H9 (cell line): ENCODE results near the gene TDP2. TPM values are rescaled to one million over a fixed set of nuclear protein-coding genes. Genes with fewer than 3 reads are reported as not detected.
A peak's percentile ranks its signal among the peaks of the same experiment; 100 is the strongest.

Experiments
- DNase-seq: peaks from one replicate; pipeline ENCODE4 v3.0.0-alpha.2; 2017
- H2AFZ ChIP-seq: one replicate; pipeline ENCODE4 v1.6.1; 2013; ENCODE audit warnings: mild to moderate bottlenecking, low read length, control low read depth, moderate library complexity
- H2AK5ac ChIP-seq: 2 replicates; pipeline ENCODE4 v1.6.1; 2013; ENCODE audit warnings: low read length, control low read depth, mixed read lengths; ENCODE audit not compliant: insufficient read length
- H2BK120ac ChIP-seq: one replicate; pipeline ENCODE4 v1.6.1; 2013; ENCODE audit warnings: low read depth, mild to moderate bottlenecking, low read length, control low read depth, inconsistent platforms; ENCODE audit not compliant: poor library complexity, severe bottlenecking
- H2BK12ac ChIP-seq: 2 replicates; pipeline ENCODE4 v1.6.1; 2013; ENCODE audit warnings: low read length, control low read depth, mixed read lengths, low read depth; ENCODE audit not compliant: insufficient read length
- H2BK15ac ChIP-seq: 2 replicates; pipeline ENCODE4 v1.6.1; 2013; ENCODE audit warnings: low read depth, low read length, control low read depth
- H2BK20ac ChIP-seq: one replicate; pipeline ENCODE4 v1.6.1; 2013; ENCODE audit warnings: low read depth, mild to moderate bottlenecking, low read length, control low read depth, inconsistent platforms; ENCODE audit not compliant: poor library complexity, severe bottlenecking
- H2BK5ac ChIP-seq: 2 replicates; pipeline ENCODE4 v1.6.1; 2013; ENCODE audit warnings: low read length, control low read depth, mixed read lengths; ENCODE audit not compliant: insufficient read length
- H3K14ac ChIP-seq: 2 replicates; pipeline ENCODE4 v1.6.1; 2013; ENCODE audit warnings: low read length, control low read depth; ENCODE audit not compliant: insufficient read depth
- H3K18ac ChIP-seq: 2 replicates; pipeline ENCODE4 v1.6.1; 2013; ENCODE audit warnings: low read depth, mild to moderate bottlenecking, mixed read lengths, low read length, control low read depth; ENCODE audit not compliant: insufficient read length
- H3K23ac ChIP-seq: 2 replicates; pipeline ENCODE4 v1.6.1; 2013; ENCODE audit warnings: low read length, control low read depth, mixed read lengths, low read depth; ENCODE audit not compliant: insufficient read length
- H3K23me2 ChIP-seq: 2 replicates; pipeline ENCODE4 v1.6.1; 2013; ENCODE audit warnings: low read depth, mild to moderate bottlenecking, mixed read lengths, low read length, control low read depth; ENCODE audit not compliant: insufficient read length, poor library complexity, severe bottlenecking
- H3K27ac ChIP-seq: 2 replicates; pipeline ENCODE4 v1.5.1; 2013; ENCODE audit warnings: low read length, control low read depth, mixed read lengths, low read depth; ENCODE audit not compliant: insufficient read length
- H3K27me3 ChIP-seq: 2 replicates; pipeline ENCODE4 v1.6.1; 2013; ENCODE audit warnings: low read length, control low read depth, inconsistent platforms; ENCODE audit not compliant: insufficient read depth
- H3K4ac ChIP-seq: 2 replicates; pipeline ENCODE4 v1.6.1; 2013; ENCODE audit warnings: low read depth, mild to moderate bottlenecking, control low read depth, inconsistent platforms, low read length, moderate library complexity
- H3K4me1 ChIP-seq: 2 replicates; pipeline ENCODE4 v1.6.1; 2013; ENCODE audit warnings: low read length, control low read depth, inconsistent platforms; ENCODE audit not compliant: insufficient read depth
- H3K4me2 ChIP-seq: 2 replicates; pipeline ENCODE4 v1.6.1; 2013; ENCODE audit warnings: low read length, control low read depth, mixed read lengths; ENCODE audit not compliant: insufficient read length, insufficient read depth
- H3K56ac ChIP-seq: 2 replicates; pipeline ENCODE4 v1.6.1; 2013; ENCODE audit warnings: low read depth, mild to moderate bottlenecking, mixed read lengths, low read length, control low read depth; ENCODE audit not compliant: insufficient read length
- H3K79me1 ChIP-seq: 2 replicates; pipeline ENCODE4 v1.6.1; 2013; ENCODE audit warnings: low read depth, mild to moderate bottlenecking, moderate library complexity, low read length, control low read depth, inconsistent platforms; ENCODE audit not compliant: insufficient read depth, poor library complexity, severe bottlenecking
- H3K79me2 ChIP-seq: 2 replicates; pipeline ENCODE4 v1.6.1; 2013; ENCODE audit warnings: low read length, control low read depth, inconsistent platforms; ENCODE audit not compliant: insufficient read depth
- H3K9ac ChIP-seq: 2 replicates; pipeline ENCODE4 v1.6.1; 2013; ENCODE audit warnings: low read length, control low read depth, mixed read lengths; ENCODE audit not compliant: insufficient read length; ENCODE audit errors: extremely low read depth
- H3K9me3 ChIP-seq: one replicate; pipeline ENCODE4 v1.6.1; 2013; ENCODE audit warnings: low read depth, low read length, inconsistent platforms; ENCODE audit not compliant: control insufficient read depth
- H3T11ph ChIP-seq: one replicate; pipeline ENCODE4 v1.6.1; 2013; ENCODE audit warnings: mild to moderate bottlenecking, low read length, control low read depth, inconsistent platforms
- H4K20me1 ChIP-seq: one replicate; pipeline ENCODE4 v1.6.1; 2013; ENCODE audit not compliant: control insufficient read depth, insufficient read length, insufficient read depth
- H4K5ac ChIP-seq: 2 replicates; pipeline ENCODE4 v1.6.1; 2013; ENCODE audit warnings: low read depth, mild to moderate bottlenecking, mixed read lengths, low read length, control low read depth; ENCODE audit not compliant: insufficient read length
- H4K8ac ChIP-seq: replicated peaks from 2 replicates; pipeline ENCODE4 v1.6.1; 2013; ENCODE audit warnings: low read length, control low read depth, mixed read lengths, low read depth; ENCODE audit not compliant: insufficient read length
- H4K91ac ChIP-seq: 2 replicates; pipeline ENCODE4 v1.6.1; 2013; ENCODE audit warnings: low read depth, mild to moderate bottlenecking, moderate library complexity, mixed read lengths, low read length, control low read depth; ENCODE audit not compliant: insufficient read length
- H3K27ac Mint-ChIP-seq, 3 experiments: 2 replicates in 2 of 3; 3 replicates in 1 of 3; pipeline ENCODE4 v1.8.0; 2020 to 2021; ENCODE audit warnings: mixed read lengths in 3 of 3, mild to moderate bottlenecking in 1 of 3, moderate library complexity in 1 of 3
- H3K27me3 Mint-ChIP-seq: 2 replicates; pipeline ENCODE4 v1.8.0; 2021; ENCODE audit warnings: low read depth, mild to moderate bottlenecking, moderate library complexity, mixed read lengths
- H3K36me3 Mint-ChIP-seq, 3 experiments: 2 replicates in 2 of 3; 3 replicates in 1 of 3; pipeline ENCODE4 v1.8.0; 2020 to 2021; ENCODE audit warnings: low read depth in 3 of 3, mixed read lengths in 3 of 3; ENCODE audit not compliant: insufficient read depth in 1 of 3
- H3K4me1 Mint-ChIP-seq, 2 experiments: 2 replicates each; pipeline ENCODE4 v1.8.0; 2020; ENCODE audit warnings: mixed read lengths in 2 of 2
- H3K4me3 Mint-ChIP-seq, 2 experiments: 2 replicates in 1 of 2; 3 replicates in 1 of 2; pipeline ENCODE4 v1.8.0; 2020 to 2021; ENCODE audit warnings: mild to moderate bottlenecking in 2 of 2, mixed read lengths in 2 of 2, moderate library complexity in 1 of 2
- H3K9me3 Mint-ChIP-seq, 2 experiments: 2 replicates in 1 of 2; 3 replicates in 1 of 2; pipeline ENCODE4 v1.8.0; 2020; ENCODE audit warnings: mild to moderate bottlenecking in 2 of 2, mixed read lengths in 2 of 2, moderate library complexity in 1 of 2
- WGBS: extraction: QIAGEN DNeasy Blood & Tissue Kit; methylation state at CpG from one replicate; pipeline ENCODE4 v1.1.7; 2013; ENCODE audit warnings: missing lambda C conversion rate, low lambda C conversion rate, mixed read lengths; ENCODE audit not compliant: insufficient read length; ENCODE audit errors: extremely low coverage; 5-methylcytosine and 5-hydroxymethylcytosine counted together
- total RNA-seq: library from RNA; stranded (reverse); gene quantifications from 2 replicates; pipeline ENCODE4 v1.2.1, GENCODE V29; 2021
- TF ChIP-seq, protein P1 (sequence below): fragments of 200-600 bp; sonication (generic); conservative IDR thresholded peaks from 3 replicates; pipeline ENCODE4 v1.8.0; 2021; ENCODE audit warnings: antibody characterized with exemption, mild to moderate bottlenecking

The TDP2 gene
- total RNA-seq, 1 experiment from 2014 or later = 55.6 TPM

DNA sequence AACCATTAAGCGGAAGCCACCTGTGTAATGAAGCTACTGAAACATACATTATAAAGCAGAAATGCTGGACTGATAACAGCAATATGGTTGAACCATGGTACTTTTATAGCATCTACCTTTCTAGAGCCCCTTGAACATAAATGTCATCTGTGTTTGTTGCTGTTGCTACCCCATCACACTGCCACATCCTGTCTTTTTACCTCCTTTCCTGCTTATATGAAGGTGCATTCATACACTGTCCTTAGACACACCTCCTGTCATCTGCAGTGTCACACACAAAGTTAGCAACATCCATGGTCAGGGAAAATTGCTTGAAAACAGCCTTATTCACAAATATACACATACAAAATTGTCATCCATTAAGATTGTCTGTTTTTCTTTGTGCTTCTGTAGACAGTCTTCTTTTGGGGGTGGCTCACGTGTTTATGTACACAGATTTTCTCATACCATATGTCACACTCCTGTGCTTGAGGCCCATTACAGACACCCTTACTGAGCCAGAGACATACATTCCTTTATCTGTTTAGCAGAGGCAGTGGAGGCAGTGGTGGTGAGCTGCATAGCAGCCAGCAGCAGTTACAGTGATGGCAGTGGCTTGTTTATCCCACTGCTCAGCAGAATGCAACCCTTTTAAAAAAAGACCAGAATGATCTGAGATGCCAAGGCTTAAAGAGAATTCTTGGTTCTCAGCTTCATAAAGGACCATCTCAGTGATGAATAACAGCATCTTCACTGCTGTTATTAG is 26.3 kb upstream of the TDP2 start:
- H3K18ac ChIP-seq = no peak overlapping the region
- H4K91ac ChIP-seq = no peak overlapping the region
- H3K56ac ChIP-seq = no peak overlapping the region
- Mint-ChIP-seq H3K9me3 (no peaks in the 10 kb centered on the region), H3K36me3 (peaks cover 0 to 2% (median 0%) of the 10 kb centered on the region in 3 experiments; a peak in 2 of 7 replicates), H3K27me3 (no peaks in the 10 kb centered on the region), H3K4me3 (no peak overlapping the region), H3K27ac (peak overlapping the region in 1 of 3 experiments; percentile 12; a peak in 1 of 7 replicates), H3K4me1 (no peaks in the 10 kb centered on the region; a peak in 2 of 4 replicates)
- H4K20me1 ChIP-seq = no peaks in the 10 kb centered on the region
- no peaks in the 10 kb centered on the region for H3K27me3 ChIP-seq
- no peaks in the 10 kb centered on the region for H3K9me3 ChIP-seq
- DNase-seq = no peak
- no peak overlapping the region for H3T11ph ChIP-seq
- no peak overlapping the region for H3K14ac ChIP-seq
- no peak overlapping the region for H4K5ac ChIP-seq
- no peak overlapping the region for H2BK12ac ChIP-seq
- H3K23me2 ChIP-seq = no peaks in the 10 kb centered on the region
- no peaks in the 10 kb centered on the region for H3K79me2 ChIP-seq
- no peaks in the 10 kb centered on the region for H3K79me1 ChIP-seq
- H2BK5ac ChIP-seq = no peak overlapping the region
- H3K4me2 ChIP-seq = no peak overlapping the region
- no peak overlapping the region for H2BK15ac ChIP-seq
- H3K27ac ChIP-seq = no peak overlapping the region
- H2BK20ac ChIP-seq = no peak overlapping the region
- no peak overlapping the region for H2AK5ac ChIP-seq
- no peaks in the 10 kb centered on the region for H3K4me1 ChIP-seq
- TF ChIP-seq, protein P1, sequence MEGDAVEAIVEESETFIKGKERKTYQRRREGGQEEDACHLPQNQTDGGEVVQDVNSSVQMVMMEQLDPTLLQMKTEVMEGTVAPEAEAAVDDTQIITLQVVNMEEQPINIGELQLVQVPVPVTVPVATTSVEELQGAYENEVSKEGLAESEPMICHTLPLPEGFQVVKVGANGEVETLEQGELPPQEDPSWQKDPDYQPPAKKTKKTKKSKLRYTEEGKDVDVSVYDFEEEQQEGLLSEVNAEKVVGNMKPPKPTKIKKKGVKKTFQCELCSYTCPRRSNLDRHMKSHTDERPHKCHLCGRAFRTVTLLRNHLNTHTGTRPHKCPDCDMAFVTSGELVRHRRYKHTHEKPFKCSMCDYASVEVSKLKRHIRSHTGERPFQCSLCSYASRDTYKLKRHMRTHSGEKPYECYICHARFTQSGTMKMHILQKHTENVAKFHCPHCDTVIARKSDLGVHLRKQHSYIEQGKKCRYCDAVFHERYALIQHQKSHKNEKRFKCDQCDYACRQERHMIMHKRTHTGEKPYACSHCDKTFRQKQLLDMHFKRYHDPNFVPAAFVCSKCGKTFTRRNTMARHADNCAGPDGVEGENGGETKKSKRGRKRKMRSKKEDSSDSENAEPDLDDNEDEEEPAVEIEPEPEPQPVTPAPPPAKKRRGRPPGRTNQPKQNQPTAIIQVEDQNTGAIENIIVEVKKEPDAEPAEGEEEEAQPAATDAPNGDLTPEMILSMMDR = no peak
- no peak overlapping the region for H2BK120ac ChIP-seq
- H4K8ac ChIP-seq = no peak overlapping the region
- no peak overlapping the region for H3K23ac ChIP-seq
- WGBS = no CpG with 5 or more reads among the region's 2 CpGs
- no peak overlapping the region for H3K9ac ChIP-seq
- no peak overlapping the region for H2AFZ ChIP-seq
- H3K4ac ChIP-seq = no peak overlapping the region
